GM23338 (cell line): ENCODE measurements around the gene BICC1. TPM values are rescaled to one million over a fixed set of nuclear protein-coding genes. Genes with fewer than 3 reads are reported as not detected.

Source experiments
- ATAC-seq: fragments of 200-7000 bp; cut with Tn5 transposase; 3 replicates; pipeline ENCODE4 v1.9.1; 2020
- DNase-seq: peaks from one replicate; pipeline ENCODE4 v3.0.0-alpha.2; 2015; ENCODE audit warnings: low spot score
- H2AFZ ChIP-seq: fragments of 200-600 bp; sonication (generic); 2 replicates; pipeline ENCODE4 v1.8.0; 2016; ENCODE audit warnings: antibody characterized with exemption, mild to moderate bottlenecking, moderate library complexity
- H3F3A ChIP-seq: fragments of 200-600 bp; sonication (generic); replicated peaks from 2 replicates; pipeline ENCODE4 v1.8.0; 2017; ENCODE audit warnings: antibody characterized with exemption, mixed run types, low read depth
- H3K27ac ChIP-seq: fragments of 200-600 bp; sonication (generic); 2 replicates; pipeline ENCODE4 v1.6.1; 2016; ENCODE audit warnings: low read depth
- H3K27me3 ChIP-seq: fragments of 200-600 bp; sonication (generic); 2 replicates; pipeline ENCODE4 v1.8.0; 2016; ENCODE audit warnings: mild to moderate bottlenecking, mixed run types, moderate library complexity; ENCODE audit not compliant: insufficient read depth
- H3K36me3 ChIP-seq: fragments of 200-600 bp; sonication (generic); 2 replicates; pipeline ENCODE4 v1.8.0; 2016; ENCODE audit warnings: mild to moderate bottlenecking; ENCODE audit not compliant: insufficient read depth
- H3K4me1 ChIP-seq: fragments of 200-600 bp; sonication (generic); 2 replicates; pipeline ENCODE4 v1.8.0; 2016; ENCODE audit warnings: mild to moderate bottlenecking, moderate library complexity; ENCODE audit not compliant: insufficient read depth
- H3K4me2 ChIP-seq: fragments of 200-600 bp; sonication (generic); 2 replicates; pipeline ENCODE4 v1.7.1; 2017; ENCODE audit warnings: mixed run types
- H3K4me3 ChIP-seq: fragments of 200-600 bp; sonication (generic); 2 replicates; pipeline ENCODE4 v1.6.1; 2016; ENCODE audit warnings: mixed run types
- H3K79me2 ChIP-seq: fragments of 200-600 bp; sonication (generic); replicated peaks from 2 replicates; pipeline ENCODE4 v1.8.0; 2017; ENCODE audit warnings: mild to moderate bottlenecking; ENCODE audit not compliant: insufficient read depth
- H3K9me2 ChIP-seq: fragments of 200-600 bp; sonication (generic); 2 replicates; pipeline ENCODE4 v1.8.0; 2017; ENCODE audit not compliant: insufficient read depth
- H4K20me1 ChIP-seq: fragments of 200-600 bp; sonication (generic); replicated peaks from 2 replicates; pipeline ENCODE4 v1.8.0; 2017; ENCODE audit warnings: mild to moderate bottlenecking; ENCODE audit not compliant: insufficient read depth
- H3K27ac Mint-ChIP-seq: 2 replicates; pipeline ENCODE4 v1.8.0; 2020; ENCODE audit warnings: inconsistent platforms, mild to moderate bottlenecking, moderate library complexity, mixed read lengths
- H3K27me3 Mint-ChIP-seq: 3 replicates; pipeline ENCODE4 v1.8.0; 2022; ENCODE audit warnings: low read depth, mild to moderate bottlenecking, moderate library complexity, mixed read lengths, inconsistent platforms; ENCODE audit not compliant: insufficient read depth, poor library complexity
- H3K36me3 Mint-ChIP-seq: 3 replicates; pipeline ENCODE4 v1.8.0; 2021; ENCODE audit warnings: low read depth, mild to moderate bottlenecking, inconsistent platforms, moderate library complexity, mixed read lengths
- H3K4me1 Mint-ChIP-seq: 3 replicates; pipeline ENCODE4 v1.8.0; 2020; ENCODE audit warnings: mild to moderate bottlenecking, inconsistent platforms, mixed read lengths
- H3K4me3 Mint-ChIP-seq: 3 replicates; pipeline ENCODE4 v1.8.0; 2021; ENCODE audit warnings: moderate library complexity, mild to moderate bottlenecking, inconsistent platforms, mixed read lengths
- H3K9me3 Mint-ChIP-seq: 3 replicates; pipeline ENCODE4 v1.8.0; 2020; ENCODE audit warnings: moderate library complexity, mild to moderate bottlenecking, inconsistent platforms, mixed read lengths
- CREB1 ChIP-seq: fragments of 250-450 bp; sonication (Bioruptor Pico); IDR thresholded peaks from 2 replicates; pipeline ENCODE4 v1.5.0; 2020; ENCODE audit warnings: low read depth, mild to moderate bottlenecking, moderate library complexity
- EZH2 ChIP-seq: fragments of 200-600 bp; sonication (generic); IDR thresholded peaks from one replicate; pipeline ENCODE4 v1.8.0; 2017; ENCODE audit warnings: antibody characterized with exemption, mild to moderate bottlenecking, low read depth; ENCODE audit not compliant: unreplicated experiment
- EZH2phosphoT487 ChIP-seq: fragments of 200-600 bp; sonication (generic); IDR thresholded peaks from one replicate; pipeline ENCODE4 v1.8.1; 2018; ENCODE audit warnings: antibody characterized with exemption; ENCODE audit not compliant: unreplicated experiment
- JUNB ChIP-seq: IDR thresholded peaks from one replicate; pipeline ENCODE4 v1.6.1; 2016; ENCODE audit warnings: antibody characterized with exemption; ENCODE audit not compliant: unreplicated experiment
- POLR2AphosphoS5 ChIP-seq: IDR thresholded peaks from 2 replicates; pipeline ENCODE4 v1.6.1; 2016; ENCODE audit warnings: antibody characterized with exemption, low read depth
- ZNF114 ChIP-seq: fragments of 250-450 bp; sonication (Bioruptor Pico); IDR thresholded peaks from 2 replicates; pipeline ENCODE4 v1.5.0; 2020; ENCODE audit warnings: mild to moderate bottlenecking, moderate library complexity
- ZNF331 ChIP-seq: fragments of 250-450 bp; sonication (Bioruptor Pico); IDR thresholded peaks from 2 replicates; pipeline ENCODE4 v1.5.0; 2020; ENCODE audit warnings: low read depth, mild to moderate bottlenecking, moderate library complexity
- polyA plus RNA-seq: library from polyadenylated mRNA; unstranded; fragments of >200 nt; fragmentation: Nextera tagmentation; extraction: Ambion mirVana; gene quantifications from 2 replicates; pipeline ENCODE4 v1.2.1, GENCODE V29; 2016
- total RNA-seq: library from RNA; depleted of rRNA; stranded (reverse); fragments of >200 nt; shearing (Covaris generic); gene quantifications from 2 replicates; pipeline ENCODE4 v1.2.3, GENCODE V29; 2014
- TF ChIP-seq, protein P1 (sequence below), 2 experiments: fragments of 200-600 bp in 1 of 2; sonication (generic) in 1 of 2; conservative IDR thresholded peaks; 2 replicates each; pipeline versions ENCODE4 v1.5.1 to v1.6.1; 2016 to 2017; ENCODE audit warnings: antibody characterized with exemption in 2 of 2, low read depth in 2 of 2, mild to moderate bottlenecking in 2 of 2, moderate library complexity in 1 of 2
- TF ChIP-seq, protein P2 (sequence below): fragments of 250-450 bp; sonication (Bioruptor Pico); IDR thresholded peaks from 2 replicates; pipeline ENCODE4 v1.5.0; 2020; ENCODE audit warnings: mild to moderate bottlenecking, moderate library complexity
- TF ChIP-seq, protein P3 (sequence below): IDR thresholded peaks from one replicate; pipeline ENCODE4 v1.6.1; 2018; ENCODE audit warnings: antibody characterized with exemption; ENCODE audit not compliant: unreplicated experiment
- TF ChIP-seq, protein P4 (sequence below): IDR thresholded peaks from 2 replicates; pipeline ENCODE4 v1.6.1; 2016; ENCODE audit warnings: antibody characterized with exemption

The BICC1 gene
- total and polyA plus RNA-seq, 2 experiments from 2014 or later = 1.3 to 2.2 TPM

DNA sequence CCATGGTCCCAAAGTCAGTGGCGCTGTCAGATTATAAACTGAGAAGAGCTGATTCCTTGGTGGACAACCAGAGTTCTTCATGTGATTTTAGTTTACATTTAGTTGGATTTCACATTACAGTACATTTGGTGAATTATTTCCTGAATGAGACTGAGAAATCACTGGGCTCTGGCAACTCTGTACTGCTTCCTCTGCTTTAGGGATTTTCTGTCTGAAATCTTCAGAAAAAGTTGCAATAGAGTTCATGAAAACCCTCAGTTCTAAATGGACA is 242.6 kb downstream of the BICC1 start (continued):
- TF ChIP-seq, protein P1, sequence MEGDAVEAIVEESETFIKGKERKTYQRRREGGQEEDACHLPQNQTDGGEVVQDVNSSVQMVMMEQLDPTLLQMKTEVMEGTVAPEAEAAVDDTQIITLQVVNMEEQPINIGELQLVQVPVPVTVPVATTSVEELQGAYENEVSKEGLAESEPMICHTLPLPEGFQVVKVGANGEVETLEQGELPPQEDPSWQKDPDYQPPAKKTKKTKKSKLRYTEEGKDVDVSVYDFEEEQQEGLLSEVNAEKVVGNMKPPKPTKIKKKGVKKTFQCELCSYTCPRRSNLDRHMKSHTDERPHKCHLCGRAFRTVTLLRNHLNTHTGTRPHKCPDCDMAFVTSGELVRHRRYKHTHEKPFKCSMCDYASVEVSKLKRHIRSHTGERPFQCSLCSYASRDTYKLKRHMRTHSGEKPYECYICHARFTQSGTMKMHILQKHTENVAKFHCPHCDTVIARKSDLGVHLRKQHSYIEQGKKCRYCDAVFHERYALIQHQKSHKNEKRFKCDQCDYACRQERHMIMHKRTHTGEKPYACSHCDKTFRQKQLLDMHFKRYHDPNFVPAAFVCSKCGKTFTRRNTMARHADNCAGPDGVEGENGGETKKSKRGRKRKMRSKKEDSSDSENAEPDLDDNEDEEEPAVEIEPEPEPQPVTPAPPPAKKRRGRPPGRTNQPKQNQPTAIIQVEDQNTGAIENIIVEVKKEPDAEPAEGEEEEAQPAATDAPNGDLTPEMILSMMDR (conservative IDR thresholded peaks at IDR 0.05; ENCODE audit: low read depth in 2 of 2) = no peak
- TF ChIP-seq, protein P2, sequence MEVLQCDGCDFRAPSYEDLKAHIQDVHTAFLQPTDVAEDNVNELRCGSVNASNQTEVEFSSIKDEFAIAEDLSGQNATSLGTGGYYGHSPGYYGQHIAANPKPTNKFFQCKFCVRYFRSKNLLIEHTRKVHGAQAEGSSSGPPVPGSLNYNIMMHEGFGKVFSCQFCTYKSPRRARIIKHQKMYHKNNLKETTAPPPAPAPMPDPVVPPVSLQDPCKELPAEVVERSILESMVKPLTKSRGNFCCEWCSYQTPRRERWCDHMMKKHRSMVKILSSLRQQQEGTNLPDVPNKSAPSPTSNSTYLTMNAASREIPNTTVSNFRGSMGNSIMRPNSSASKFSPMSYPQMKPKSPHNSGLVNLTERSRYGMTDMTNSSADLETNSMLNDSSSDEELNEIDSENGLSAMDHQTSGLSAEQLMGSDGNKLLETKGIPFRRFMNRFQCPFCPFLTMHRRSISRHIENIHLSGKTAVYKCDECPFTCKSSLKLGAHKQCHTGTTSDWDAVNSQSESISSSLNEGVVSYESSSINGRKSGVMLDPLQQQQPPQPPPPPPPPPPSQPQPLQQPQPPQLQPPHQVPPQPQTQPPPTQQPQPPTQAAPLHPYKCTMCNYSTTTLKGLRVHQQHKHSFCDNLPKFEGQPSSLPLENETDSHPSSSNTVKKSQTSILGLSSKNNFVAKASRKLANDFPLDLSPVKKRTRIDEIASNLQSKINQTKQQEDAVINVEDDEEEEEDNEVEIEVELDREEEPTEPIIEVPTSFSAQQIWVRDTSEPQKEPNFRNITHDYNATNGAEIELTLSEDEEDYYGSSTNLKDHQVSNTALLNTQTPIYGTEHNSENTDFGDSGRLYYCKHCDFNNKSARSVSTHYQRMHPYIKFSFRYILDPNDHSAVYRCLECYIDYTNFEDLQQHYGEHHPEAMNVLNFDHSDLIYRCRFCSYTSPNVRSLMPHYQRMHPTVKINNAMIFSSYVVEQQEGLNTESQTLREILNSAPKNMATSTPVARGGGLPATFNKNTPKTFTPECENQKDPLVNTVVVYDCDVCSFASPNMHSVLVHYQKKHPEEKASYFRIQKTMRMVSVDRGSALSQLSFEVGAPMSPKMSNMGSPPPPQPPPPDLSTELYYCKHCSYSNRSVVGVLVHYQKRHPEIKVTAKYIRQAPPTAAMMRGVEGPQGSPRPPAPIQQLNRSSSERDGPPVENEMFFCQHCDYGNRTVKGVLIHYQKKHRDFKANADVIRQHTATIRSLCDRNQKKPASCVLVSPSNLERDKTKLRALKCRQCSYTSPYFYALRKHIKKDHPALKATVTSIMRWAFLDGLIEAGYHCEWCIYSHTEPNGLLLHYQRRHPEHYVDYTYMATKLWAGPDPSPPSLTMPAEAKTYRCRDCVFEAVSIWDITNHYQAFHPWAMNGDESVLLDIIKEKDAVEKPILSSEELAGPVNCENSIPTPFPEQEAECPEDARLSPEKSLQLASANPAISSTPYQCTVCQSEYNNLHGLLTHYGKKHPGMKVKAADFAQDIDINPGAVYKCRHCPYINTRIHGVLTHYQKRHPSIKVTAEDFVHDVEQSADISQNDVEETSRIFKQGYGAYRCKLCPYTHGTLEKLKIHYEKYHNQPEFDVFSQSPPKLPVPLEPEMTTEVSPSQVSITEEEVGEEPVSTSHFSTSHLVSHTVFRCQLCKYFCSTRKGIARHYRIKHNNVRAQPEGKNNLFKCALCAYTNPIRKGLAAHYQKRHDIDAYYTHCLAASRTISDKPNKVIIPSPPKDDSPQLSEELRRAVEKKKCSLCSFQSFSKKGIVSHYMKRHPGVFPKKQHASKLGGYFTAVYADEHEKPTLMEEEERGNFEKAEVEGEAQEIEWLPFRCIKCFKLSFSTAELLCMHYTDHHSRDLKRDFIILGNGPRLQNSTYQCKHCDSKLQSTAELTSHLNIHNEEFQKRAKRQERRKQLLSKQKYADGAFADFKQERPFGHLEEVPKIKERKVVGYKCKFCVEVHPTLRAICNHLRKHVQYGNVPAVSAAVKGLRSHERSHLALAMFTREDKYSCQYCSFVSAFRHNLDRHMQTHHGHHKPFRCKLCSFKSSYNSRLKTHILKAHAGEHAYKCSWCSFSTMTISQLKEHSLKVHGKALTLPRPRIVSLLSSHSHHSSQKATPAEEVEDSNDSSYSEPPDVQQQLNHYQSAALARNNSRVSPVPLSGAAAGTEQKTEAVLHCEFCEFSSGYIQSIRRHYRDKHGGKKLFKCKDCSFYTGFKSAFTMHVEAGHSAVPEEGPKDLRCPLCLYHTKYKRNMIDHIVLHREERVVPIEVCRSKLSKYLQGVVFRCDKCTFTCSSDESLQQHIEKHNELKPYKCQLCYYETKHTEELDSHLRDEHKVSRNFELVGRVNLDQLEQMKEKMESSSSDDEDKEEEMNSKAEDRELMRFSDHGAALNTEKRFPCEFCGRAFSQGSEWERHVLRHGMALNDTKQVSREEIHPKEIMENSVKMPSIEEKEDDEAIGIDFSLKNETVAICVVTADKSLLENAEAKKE (CRISPR knock-in tag) = no peak
- TF ChIP-seq ZNF331 (CRISPR knock-in tag) (no peak), EZH2phosphoT487 (no peak)

DNA sequence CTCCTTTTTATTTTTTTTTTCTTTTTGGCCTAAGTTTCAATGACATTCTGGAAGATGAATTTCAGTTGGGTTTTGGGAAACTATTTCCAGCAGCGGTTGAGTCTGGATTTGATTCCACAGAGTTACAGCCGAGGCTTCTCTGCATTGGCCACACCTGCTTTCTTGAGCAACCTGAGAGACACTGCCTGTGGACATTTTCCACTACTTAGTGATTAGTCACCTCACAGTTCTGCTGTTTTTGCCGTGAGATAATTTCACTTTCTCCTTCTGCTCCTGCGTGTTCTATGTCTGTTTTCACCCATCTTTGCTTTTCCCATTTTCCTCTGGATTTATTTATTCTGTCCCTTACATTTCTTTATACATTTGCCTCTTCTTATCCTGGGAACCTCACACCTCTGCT is 243.0 kb downstream of the BICC1 start:
- no peak overlapping the region for H3K4me3 ChIP-seq
- H3K4me3 Mint-ChIP-seq = no peak overlapping the region
- H3K9me3 Mint-ChIP-seq = no peaks in the 10 kb centered on the region
- no peaks in the 10 kb centered on the region for H3K36me3 Mint-ChIP-seq
- peaks cover 12% of the 10 kb centered on the region; the same call in 2 of the 3 replicates for H3K4me1 Mint-ChIP-seq
- DNase-seq = no peak
- H3K36me3 ChIP-seq = no peaks in the 10 kb centered on the region
- no peaks in the 10 kb centered on the region for H4K20me1 ChIP-seq
- H3K9me2 ChIP-seq = no peaks in the 10 kb centered on the region
- no peak overlapping the region for H3K27ac Mint-ChIP-seq
- H3K4me1 ChIP-seq = 0 out of 2 replicates have a peak, but pooled peaks cover 6% of the 10 kb centered on the region
- H3K4me2 ChIP-seq = no peak overlapping the region
- H3F3A ChIP-seq = no peaks in the 10 kb centered on the region
- no peak for ATAC-seq
- no peaks in the 10 kb centered on the region for H3K27me3 Mint-ChIP-seq
- H2AFZ ChIP-seq = no peak overlapping the region
- H3K79me2 ChIP-seq = no peaks in the 10 kb centered on the region
- H3K27ac ChIP-seq = no peak overlapping the region
- no peaks in the 10 kb centered on the region for H3K27me3 ChIP-seq
- no peak for TF ChIP-seq ZNF331 (CRISPR knock-in tag)
- TF ChIP-seq EZH2 = no peak
- TF ChIP-seq ZNF114 (CRISPR knock-in tag) = no peak
- TF ChIP-seq CREB1 = no peak
- TF ChIP-seq, protein P3, sequence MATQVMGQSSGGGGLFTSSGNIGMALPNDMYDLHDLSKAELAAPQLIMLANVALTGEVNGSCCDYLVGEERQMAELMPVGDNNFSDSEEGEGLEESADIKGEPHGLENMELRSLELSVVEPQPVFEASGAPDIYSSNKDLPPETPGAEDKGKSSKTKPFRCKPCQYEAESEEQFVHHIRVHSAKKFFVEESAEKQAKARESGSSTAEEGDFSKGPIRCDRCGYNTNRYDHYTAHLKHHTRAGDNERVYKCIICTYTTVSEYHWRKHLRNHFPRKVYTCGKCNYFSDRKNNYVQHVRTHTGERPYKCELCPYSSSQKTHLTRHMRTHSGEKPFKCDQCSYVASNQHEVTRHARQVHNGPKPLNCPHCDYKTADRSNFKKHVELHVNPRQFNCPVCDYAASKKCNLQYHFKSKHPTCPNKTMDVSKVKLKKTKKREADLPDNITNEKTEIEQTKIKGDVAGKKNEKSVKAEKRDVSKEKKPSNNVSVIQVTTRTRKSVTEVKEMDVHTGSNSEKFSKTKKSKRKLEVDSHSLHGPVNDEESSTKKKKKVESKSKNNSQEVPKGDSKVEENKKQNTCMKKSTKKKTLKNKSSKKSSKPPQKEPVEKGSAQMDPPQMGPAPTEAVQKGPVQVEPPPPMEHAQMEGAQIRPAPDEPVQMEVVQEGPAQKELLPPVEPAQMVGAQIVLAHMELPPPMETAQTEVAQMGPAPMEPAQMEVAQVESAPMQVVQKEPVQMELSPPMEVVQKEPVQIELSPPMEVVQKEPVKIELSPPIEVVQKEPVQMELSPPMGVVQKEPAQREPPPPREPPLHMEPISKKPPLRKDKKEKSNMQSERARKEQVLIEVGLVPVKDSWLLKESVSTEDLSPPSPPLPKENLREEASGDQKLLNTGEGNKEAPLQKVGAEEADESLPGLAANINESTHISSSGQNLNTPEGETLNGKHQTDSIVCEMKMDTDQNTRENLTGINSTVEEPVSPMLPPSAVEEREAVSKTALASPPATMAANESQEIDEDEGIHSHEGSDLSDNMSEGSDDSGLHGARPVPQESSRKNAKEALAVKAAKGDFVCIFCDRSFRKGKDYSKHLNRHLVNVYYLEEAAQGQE = no peak
- TF ChIP-seq POLR2AphosphoS5 = no peak
- TF ChIP-seq, protein P4, sequence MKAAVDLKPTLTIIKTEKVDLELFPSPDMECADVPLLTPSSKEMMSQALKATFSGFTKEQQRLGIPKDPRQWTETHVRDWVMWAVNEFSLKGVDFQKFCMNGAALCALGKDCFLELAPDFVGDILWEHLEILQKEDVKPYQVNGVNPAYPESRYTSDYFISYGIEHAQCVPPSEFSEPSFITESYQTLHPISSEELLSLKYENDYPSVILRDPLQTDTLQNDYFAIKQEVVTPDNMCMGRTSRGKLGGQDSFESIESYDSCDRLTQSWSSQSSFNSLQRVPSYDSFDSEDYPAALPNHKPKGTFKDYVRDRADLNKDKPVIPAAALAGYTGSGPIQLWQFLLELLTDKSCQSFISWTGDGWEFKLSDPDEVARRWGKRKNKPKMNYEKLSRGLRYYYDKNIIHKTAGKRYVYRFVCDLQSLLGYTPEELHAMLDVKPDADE = no peak
- TF ChIP-seq, protein P1 (conservative IDR thresholded peaks at IDR 0.05; ENCODE audit: low read depth in 2 of 2) = no peak
- no peak for TF ChIP-seq JUNB
